Measurements from ENCODE around the gene FUT8. TPM values are rescaled to one million over a fixed set of nuclear protein-coding genes. Genes with fewer than 3 reads are reported as not detected.

The FUT8 gene
- total and polyA plus RNA-seq, 2 of the 8 experiments (the other 6 are each of a cell fraction or from before 2014, with no cell fraction given), result 10.5 to 25.1 TPM

DNA sequence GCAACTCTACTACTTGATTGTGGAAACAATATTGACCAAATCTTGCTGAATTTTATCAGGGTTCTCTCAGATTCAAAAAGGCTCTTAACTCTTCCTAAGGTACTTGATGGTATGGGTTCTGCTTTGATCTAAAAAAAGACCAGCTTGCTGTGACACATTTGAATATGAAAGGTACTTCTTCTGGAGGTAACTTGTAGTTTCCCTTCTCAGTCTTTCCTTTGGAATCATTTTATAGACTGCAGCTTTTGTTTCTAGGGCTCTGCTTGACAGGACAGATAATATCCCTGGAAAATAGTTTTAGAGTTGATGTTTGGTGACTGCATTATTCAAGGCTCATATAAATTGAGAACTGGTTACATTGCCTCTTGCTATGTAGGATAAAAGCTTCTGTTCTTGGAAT lies 251.9 kb downstream of the FUT8 start:
- Histone ChIP-seq H3K27me3 (replicated peaks in 1 of 4; ENCODE audit: control insufficient read depth in 3 of 4, extremely low read depth in 1 of 4, insufficient read depth in 3 of 4, low read length in 3 of 4) (no peaks in the 10 kb centered on the region), H3K9ac (replicated peaks in 1 of 4; ENCODE audit: extremely low read depth in 1 of 4, low read depth in 3 of 4, low read length in 3 of 4) (no peak overlapping the region), H2BK20ac (ENCODE audit: low read length) (no peak overlapping the region), H2BK12ac (ENCODE audit: low read depth, low read length) (no peak overlapping the region), H3K4me3 (ENCODE audit: extremely low read depth in 1 of 4, insufficient read depth in 2 of 4, low read depth in 3 of 4, low read length in 4 of 4) (peak overlapping the region in 1 of 4 experiments; percentile 17; a peak in 1 of 8 replicates), H3K27ac (ENCODE audit: low read depth, low read length) (no peak overlapping the region), H3K4me1 (replicated peaks in 1 of 4; ENCODE audit: control insufficient read depth in 3 of 4, insufficient read depth in 4 of 4, low read length in 3 of 4) (peaks cover 0 to 7% (median 2%) of the 10 kb centered on the region in 4 experiments; a peak in 2 of 7 replicates), H4K20me1 (replicated peaks in 1 of 2; ENCODE audit: control insufficient read depth in 1 of 2, insufficient read depth in 2 of 2, low read length in 2 of 2) (no peaks in the 10 kb centered on the region), H4K91ac (replicated peaks; ENCODE audit: insufficient read length, low read length) (no peak overlapping the region), H4K8ac (ENCODE audit: extremely low read depth, insufficient read depth, low read length) (no peak overlapping the region), H3K23me2 (ENCODE audit: low read depth, low read length) (no peaks in the 10 kb centered on the region), H2BK15ac (ENCODE audit: low read length) (no peak overlapping the region), H3K14ac (ENCODE audit: insufficient read length) (no peak overlapping the region), H2BK120ac (replicated peaks; ENCODE audit: low read depth, low read length) (no peak overlapping the region), H3K23ac (ENCODE audit: insufficient read length) (no peak overlapping the region), H2AFZ (ENCODE audit: low read length) (no peak overlapping the region), H3K18ac (ENCODE audit: extremely low read depth, low read length) (no peak overlapping the region), H3K4me2 (ENCODE audit: insufficient read depth in 1 of 2, low read depth in 2 of 2, low read length in 2 of 2) (peak overlapping the region; percentile 10 to 12; a peak in 1 of 4 replicates), H3K4ac (replicated peaks; ENCODE audit: insufficient read length, low read depth, low read length) (no peak overlapping the region), H4K5ac (ENCODE audit: insufficient read length, low read depth, low read length) (no peak overlapping the region), H2BK5ac (ENCODE audit: low read depth, low read length) (no peak overlapping the region), H3K36me3 (ENCODE audit: control insufficient read depth in 2 of 4, insufficient read depth in 4 of 4, low read length in 3 of 4) (no peaks in the 10 kb centered on the region), H3K79me1 (ENCODE audit: low read depth, low read length) (no peaks in the 10 kb centered on the region), H3K79me2 (ENCODE audit: control insufficient read depth in 1 of 2, insufficient read depth in 2 of 2, low read length in 2 of 2) (no peaks in the 10 kb centered on the region), H3K56ac (replicated peaks; ENCODE audit: insufficient read length, low read depth, low read length) (no peak overlapping the region), H2AK5ac (ENCODE audit: low read depth, low read length) (no peak overlapping the region), H3K9me3 (ENCODE audit: insufficient read depth in 2 of 2, low read depth in 1 of 2, low read length in 1 of 2) (no peaks in the 10 kb centered on the region)
- FAIRE-seq (peak; percentile 85), DNase-seq (ENCODE audit: low read depth in 1 of 2, low spot score in 2 of 2) (no peak)
- POLR2A ChIA-PET (ENCODE audit: partially characterized antibody), result no interaction called here
- CTCF ChIA-PET (ENCODE audit: partially characterized antibody), result no interaction called here
- TF ChIP-seq, protein P1, sequence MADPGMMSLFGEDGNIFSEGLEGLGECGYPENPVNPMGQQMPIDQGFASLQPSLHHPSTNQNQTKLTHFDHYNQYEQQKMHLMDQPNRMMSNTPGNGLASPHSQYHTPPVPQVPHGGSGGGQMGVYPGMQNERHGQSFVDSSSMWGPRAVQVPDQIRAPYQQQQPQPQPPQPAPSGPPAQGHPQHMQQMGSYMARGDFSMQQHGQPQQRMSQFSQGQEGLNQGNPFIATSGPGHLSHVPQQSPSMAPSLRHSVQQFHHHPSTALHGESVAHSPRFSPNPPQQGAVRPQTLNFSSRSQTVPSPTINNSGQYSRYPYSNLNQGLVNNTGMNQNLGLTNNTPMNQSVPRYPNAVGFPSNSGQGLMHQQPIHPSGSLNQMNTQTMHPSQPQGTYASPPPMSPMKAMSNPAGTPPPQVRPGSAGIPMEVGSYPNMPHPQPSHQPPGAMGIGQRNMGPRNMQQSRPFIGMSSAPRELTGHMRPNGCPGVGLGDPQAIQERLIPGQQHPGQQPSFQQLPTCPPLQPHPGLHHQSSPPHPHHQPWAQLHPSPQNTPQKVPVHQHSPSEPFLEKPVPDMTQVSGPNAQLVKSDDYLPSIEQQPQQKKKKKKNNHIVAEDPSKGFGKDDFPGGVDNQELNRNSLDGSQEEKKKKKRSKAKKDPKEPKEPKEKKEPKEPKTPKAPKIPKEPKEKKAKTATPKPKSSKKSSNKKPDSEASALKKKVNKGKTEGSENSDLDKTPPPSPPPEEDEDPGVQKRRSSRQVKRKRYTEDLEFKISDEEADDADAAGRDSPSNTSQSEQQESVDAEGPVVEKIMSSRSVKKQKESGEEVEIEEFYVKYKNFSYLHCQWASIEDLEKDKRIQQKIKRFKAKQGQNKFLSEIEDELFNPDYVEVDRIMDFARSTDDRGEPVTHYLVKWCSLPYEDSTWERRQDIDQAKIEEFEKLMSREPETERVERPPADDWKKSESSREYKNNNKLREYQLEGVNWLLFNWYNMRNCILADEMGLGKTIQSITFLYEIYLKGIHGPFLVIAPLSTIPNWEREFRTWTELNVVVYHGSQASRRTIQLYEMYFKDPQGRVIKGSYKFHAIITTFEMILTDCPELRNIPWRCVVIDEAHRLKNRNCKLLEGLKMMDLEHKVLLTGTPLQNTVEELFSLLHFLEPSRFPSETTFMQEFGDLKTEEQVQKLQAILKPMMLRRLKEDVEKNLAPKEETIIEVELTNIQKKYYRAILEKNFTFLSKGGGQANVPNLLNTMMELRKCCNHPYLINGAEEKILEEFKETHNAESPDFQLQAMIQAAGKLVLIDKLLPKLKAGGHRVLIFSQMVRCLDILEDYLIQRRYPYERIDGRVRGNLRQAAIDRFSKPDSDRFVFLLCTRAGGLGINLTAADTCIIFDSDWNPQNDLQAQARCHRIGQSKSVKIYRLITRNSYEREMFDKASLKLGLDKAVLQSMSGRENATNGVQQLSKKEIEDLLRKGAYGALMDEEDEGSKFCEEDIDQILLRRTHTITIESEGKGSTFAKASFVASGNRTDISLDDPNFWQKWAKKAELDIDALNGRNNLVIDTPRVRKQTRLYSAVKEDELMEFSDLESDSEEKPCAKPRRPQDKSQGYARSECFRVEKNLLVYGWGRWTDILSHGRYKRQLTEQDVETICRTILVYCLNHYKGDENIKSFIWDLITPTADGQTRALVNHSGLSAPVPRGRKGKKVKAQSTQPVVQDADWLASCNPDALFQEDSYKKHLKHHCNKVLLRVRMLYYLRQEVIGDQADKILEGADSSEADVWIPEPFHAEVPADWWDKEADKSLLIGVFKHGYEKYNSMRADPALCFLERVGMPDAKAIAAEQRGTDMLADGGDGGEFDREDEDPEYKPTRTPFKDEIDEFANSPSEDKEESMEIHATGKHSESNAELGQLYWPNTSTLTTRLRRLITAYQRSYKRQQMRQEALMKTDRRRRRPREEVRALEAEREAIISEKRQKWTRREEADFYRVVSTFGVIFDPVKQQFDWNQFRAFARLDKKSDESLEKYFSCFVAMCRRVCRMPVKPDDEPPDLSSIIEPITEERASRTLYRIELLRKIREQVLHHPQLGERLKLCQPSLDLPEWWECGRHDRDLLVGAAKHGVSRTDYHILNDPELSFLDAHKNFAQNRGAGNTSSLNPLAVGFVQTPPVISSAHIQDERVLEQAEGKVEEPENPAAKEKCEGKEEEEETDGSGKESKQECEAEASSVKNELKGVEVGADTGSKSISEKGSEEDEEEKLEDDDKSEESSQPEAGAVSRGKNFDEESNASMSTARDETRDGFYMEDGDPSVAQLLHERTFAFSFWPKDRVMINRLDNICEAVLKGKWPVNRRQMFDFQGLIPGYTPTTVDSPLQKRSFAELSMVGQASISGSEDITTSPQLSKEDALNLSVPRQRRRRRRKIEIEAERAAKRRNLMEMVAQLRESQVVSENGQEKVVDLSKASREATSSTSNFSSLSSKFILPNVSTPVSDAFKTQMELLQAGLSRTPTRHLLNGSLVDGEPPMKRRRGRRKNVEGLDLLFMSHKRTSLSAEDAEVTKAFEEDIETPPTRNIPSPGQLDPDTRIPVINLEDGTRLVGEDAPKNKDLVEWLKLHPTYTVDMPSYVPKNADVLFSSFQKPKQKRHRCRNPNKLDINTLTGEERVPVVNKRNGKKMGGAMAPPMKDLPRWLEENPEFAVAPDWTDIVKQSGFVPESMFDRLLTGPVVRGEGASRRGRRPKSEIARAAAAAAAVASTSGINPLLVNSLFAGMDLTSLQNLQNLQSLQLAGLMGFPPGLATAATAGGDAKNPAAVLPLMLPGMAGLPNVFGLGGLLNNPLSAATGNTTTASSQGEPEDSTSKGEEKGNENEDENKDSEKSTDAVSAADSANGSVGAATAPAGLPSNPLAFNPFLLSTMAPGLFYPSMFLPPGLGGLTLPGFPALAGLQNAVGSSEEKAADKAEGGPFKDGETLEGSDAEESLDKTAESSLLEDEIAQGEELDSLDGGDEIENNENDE (IDR thresholded peaks at IDR 0.05; ENCODE audit: insufficient replicate concordance, low read length), result peak; percentile 30

Data from H1 (cell line).